ENCODE measurements around the gene CROCC.

The CROCC gene

DNA sequence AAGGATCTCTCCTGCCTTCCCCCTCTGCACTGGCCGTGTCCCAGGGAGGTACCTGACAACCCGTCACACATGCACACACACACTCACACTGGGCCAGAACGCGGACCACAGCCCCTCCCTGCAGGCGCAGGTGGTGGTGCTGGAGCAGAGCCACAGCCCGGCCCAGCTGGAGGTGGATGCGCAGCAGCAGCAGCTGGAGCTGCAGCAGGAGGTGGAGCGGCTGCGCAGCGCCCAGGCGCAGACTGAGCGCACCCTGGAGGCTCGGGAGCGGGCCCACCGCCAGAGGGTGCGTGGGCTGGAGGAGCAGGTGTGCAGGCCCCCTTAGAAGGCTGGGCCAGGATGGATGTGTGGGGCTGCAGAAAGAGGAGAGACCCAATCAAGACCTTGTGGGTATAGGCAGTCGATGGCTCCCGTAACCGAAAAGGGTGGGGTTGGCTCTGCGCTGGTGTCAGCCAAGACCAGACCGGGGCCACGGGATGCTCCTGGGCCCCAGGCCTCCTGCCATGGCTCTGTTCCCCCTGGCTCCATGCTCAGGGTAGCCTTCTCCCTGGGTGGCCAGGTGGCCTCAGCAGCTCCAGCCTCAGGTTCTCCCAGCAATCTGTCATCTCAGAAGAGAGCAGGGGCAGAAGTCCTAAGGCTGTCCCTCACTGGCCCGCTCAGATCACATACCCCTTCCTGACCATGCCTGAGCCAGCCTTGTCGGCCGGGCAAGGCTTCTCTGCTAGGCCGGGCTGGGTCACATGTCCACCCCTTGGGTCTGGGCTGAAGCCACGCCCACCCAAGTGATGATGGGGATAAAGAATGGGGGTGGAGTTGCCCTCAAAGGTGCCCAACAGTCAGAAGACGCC, 49.8 kb downstream of the CROCC start:
- DNase-seq: no peak

DNA sequence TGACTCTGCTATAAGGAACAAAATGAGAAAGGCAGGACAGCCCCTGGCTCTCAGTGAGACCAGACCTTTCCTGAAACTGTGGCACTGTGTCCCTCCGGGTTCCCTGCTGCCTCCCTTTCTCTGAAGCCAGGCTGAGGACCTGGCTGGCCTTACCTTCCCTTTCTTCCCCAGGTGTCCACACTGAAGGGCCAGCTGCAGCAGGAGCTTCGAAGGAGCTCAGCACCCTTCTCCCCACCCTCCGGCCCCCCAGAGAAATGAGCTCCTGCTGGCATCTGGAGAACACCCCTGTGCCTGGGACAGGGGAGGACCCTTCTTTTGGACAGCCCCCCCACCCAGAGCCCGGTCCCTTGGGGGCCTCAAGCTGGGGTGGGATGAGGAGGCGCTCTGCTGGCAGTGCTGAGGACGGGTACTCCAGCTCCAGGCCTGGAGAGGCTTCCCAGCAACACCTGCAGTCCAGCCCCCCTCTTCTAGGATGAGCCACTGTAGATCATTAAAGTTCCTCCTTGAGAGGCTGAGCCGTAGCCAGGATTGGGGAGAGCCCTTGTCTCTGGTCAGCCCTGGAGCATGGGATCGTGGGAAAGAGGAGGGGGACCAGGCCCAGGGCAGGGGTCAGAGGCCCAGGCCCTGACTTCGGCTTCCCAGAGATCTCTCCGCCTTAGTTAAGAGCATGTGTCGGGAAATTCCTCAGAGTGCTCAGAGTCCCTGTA, 50.6 kb downstream of the CROCC start:
- DNase-seq: no peak

DNA sequence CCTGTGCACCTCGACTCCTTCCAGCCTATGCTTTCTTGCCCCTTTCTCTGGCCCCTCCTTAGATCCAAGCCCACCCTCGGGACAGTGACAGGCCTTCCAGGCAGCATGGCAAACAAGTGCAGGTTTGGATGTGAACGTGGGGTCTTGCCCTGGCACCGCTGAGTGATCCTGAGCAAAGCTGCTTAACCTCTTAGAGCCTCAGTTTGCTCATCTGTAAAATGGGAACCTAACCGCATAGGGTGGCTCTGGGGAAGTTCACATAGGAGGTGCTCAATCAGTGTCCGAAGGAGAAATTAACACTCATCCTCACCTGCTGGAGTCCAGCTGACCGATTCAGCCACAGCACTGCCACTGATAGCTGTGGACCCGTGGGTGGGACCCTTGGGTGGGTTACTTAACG, 51.5 kb downstream of the CROCC start:
- DNase-seq: no peak

DNA sequence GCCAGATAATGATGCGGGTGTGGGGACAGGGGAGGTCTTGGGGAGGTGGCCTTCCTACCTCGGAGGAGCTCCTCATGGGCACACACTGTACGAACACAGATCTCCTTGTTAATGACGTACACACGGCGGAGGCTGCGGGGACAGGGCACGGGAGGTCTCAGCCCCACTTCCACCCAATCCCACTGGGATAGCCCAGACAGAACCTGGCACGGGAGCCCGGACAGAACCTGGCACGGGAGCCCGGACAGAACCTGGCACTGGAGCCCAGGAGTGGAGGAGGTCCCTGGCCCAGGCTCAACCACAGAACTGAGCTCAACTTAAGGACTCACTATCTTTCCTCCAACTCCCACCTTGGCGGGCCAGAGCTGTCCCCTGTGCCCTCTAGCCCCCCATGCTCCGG, 53.5 kb downstream of the CROCC start:
- DNase-seq: no peak

- no peak for DNase-seq
Measured at GRCh38 chr1:16975838-16976237, 54.1 kb downstream of the CROCC start.

GRCh38 chr1:16976966-16977365, 55.2 kb downstream of the CROCC start:
- DNase-seq: no peak

GRCh38 chr1:16977377-16977776, 55.6 kb downstream of the CROCC start:
- DNase-seq: no peak

- DNase-seq: no peak
Measured at GRCh38 chr1:16978139-16978538, 56.4 kb downstream of the CROCC start.

DNA sequence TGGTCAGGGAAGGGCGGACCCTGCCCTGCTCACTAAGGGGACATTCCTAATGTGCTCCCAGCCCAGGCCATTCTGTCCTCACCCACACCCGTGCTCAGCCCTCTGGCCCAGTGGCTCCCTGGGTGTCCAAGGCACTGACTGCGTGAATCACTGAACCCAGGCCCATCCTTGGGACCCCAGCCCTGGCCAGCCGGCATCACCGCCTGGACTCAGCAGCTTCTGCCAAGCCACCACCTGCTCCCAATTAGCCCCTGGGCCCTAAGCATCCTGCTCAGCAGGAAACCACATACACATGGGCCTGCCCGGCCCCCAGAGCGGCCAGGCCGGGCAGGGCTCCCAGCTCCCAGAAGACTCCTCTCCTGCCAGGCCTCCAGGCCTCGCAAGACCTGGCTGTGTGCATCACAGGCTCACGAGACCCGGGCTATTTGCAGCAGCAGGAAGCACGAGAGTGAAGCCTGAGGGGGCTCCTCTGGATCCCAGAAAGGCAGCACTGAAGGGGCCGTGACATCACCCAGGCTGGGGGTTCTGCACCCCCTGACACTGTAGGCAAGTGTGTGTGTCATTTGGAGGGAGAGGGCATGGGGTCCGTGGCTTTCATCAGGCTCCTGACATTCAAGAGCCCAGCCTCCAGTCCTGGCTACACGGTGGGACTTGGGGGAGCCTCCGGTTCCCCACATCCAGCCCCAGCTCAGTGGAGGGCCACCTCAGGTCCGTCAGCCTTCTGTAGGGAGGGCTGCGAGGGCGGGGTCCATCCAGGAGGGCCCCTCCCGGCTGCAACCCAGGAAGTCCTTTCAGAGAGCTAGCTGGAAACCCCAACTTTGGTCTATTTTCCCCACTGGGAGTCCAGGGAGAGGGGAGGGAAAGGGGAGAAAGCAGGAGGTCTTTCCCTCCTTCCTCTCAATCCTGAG, 57.1 kb downstream of the CROCC start:
- DNase-seq: no peak

- DNase-seq: no peak
Measured at GRCh38 chr1:16979475-16980327, 58.0 kb downstream of the CROCC start.

- DNase-seq: no peak
Measured at GRCh38 chr1:16980473-16981268, 58.9 kb downstream of the CROCC start, which contains the start of gene MFAP2. MFAP2 (minus strand) TSS chr1:16980620; CDS start chr1:16978273, 2,347 bp downstream.

DNA sequence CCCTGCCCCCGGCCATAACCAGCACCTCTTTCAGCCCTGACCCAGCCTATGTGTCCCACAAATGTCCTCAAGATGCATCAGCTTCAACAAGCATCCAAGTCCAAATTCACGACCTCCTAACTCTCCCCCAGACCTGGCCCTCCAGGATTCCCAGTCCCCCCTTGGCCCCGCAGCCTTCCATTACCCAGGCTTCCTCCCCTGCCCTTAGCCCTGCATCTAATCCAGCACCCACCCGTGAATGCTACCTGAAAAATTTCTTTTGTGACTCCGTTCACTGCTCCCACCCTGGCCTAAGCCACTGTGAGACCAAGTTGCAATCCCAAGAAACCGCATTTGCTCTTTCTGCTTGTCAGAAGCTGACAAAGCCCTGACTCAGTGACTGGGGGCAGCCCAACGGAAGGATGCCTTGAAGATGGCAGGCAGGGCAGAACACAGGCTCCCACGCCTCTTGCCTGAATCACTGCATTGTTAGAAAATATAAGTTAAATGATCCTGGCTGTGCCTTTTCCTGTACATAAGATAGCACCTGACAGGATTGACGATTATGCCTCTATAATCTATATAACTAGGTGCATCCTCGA, 59.6 kb downstream of the CROCC start:
- DNase-seq: no peak

GRCh38 chr1:16982902-16983301, 61.2 kb downstream of the CROCC start:
- DNase-seq: no peak

DNA sequence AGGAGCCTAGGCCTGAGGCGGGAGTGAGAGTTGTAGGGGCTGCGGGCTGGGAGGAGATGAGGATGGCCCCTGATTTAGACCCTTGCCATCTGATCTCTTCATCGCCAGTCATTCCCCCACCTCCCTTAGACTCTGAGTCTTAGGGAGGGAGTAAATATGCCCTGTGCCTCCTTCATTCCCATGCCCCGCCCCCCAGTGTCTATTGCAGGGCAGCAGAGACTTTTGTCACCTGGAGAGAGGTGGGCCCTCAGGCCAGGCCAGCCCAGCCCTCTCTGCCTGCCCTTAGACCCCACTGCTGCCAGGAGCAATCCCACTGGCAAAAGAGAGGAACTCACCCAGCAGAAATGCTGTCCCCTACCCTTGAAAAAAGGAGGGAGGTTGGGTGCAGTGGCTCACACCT, 61.9 kb downstream of the CROCC start:
- no peak for DNase-seq

DNA sequence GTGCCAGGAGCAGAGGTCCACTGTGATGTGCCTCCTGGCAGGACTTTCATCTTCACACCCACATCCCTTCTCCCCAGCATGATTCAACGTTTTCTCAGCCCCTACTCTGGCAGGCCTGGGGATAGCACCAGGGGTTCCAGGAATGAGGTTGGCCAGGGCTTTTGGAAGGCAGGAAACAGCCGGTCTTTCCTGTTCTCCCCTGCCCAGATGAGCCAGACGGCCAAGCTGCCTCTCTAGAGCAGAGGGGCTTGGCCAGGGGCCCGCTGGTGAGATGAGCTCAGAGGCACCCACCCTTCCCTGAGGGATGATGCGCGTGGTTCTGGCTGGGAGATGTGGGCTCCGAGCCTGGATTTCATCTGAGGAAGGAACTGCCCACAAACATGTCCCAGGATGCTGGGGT, 63.0 kb downstream of the CROCC start:
- no peak for DNase-seq

GRCh38 chr1:16986113-16986512, 64.4 kb downstream of the CROCC start:
- DNase-seq: no peak

- DNase-seq: no peak
Measured at GRCh38 chr1:16986560-16986959, 64.8 kb downstream of the CROCC start.

DNA sequence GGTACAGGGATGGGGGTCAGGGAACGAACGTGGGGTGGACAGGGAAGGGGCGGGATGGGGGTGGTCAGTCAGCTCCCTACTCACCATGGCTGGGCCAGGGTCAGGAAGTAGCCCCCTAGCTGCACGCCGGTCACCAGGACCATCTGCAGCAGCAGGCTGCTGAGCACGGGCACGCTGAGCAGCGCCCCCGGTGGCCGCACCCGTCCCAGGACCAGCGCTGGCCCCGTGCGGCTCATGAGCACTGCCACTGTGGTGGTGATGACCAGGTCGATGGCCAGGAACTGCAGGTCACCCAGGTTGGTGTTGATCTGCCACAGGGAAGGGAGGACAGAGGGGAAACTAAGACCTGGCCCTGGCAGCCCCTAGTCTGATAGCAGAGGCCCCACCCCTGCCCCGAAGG, 65.2 kb downstream of the CROCC start:
- no peak for DNase-seq

GRCh38 chr1:16988210-16988609, 66.5 kb downstream of the CROCC start:
- DNase-seq: no peak

DNA sequence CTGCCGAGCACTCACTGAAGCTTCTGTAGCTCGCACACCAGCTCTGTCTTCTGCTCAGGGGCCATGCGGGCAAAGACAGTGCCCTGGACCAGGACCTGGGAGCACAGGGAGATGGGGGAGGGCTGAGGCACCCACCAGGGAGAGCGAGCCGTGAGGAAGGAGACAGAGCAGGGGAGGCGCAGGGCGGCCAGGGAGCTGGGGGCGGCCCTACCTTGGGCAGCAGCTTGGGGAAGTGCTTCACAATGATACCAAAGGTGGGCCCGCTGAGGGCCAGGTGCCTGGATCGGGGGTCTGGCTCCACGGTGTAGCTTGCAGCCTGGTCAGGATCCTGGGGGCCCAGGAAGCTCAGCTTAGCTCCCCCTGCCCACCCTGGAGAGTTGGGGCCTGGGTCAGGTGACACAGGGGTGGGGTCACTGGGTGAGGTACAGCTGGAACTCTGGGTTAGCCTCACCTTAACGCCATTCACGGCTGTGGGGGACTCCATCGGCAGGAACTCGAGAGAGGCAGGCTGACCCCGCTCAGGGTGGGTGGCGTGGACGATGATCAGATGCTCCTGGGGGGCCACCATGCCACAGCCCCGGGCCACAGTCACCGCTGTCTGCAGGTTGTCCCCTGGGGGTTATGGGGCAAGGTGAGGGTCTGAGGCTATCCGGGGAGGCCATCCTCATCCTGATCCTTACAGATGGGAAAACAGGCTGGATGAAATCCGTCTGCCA, 68.1 kb downstream of the CROCC start:
- no peak for DNase-seq
